Measurements from ENCODE around the gene PLD1.

The PLD1 gene

GRCh38 chr3:171774521-171774920 lies 35.8 kb downstream of the PLD1 start:
- TF ChIP-seq CTCF (IDR thresholded peaks at IDR 0.05) = no peak
- no peak for DNase-seq (ENCODE audit: low spot score)
- H3K27ac ChIP-seq = no peak overlapping the region
- H3K4me3 ChIP-seq = no peak overlapping the region

GRCh38 chr3:171772427-171773056 lies 37.7 kb downstream of the PLD1 start:
- TF ChIP-seq CTCF (IDR thresholded peaks at IDR 0.05) = peak; percentile 44
- Histone ChIP-seq H3K4me3 (peak overlapping the region; percentile 33), H3K27ac (no peak overlapping the region)
- no peak for DNase-seq (ENCODE audit: low spot score)

- Histone ChIP-seq H3K27ac (peak overlapping the region; percentile 77 to 82), H3K4me3 (peak overlapping the region; percentile 75)
- no peak for TF ChIP-seq CTCF (IDR thresholded peaks at IDR 0.05)
- DNase-seq (ENCODE audit: low spot score) = no peak
These were observed 39.3 kb downstream of the PLD1 start for GRCh38 chr3:171770689-171771620.

GRCh38 chr3:171769461-171769860 lies 40.8 kb downstream of the PLD1 start:
- peak overlapping the region; percentile 54 to 77 for H3K27ac ChIP-seq
- no peak for DNase-seq (ENCODE audit: low spot score)
- H3K4me3 ChIP-seq = peak overlapping the region; percentile 75
- no peak for TF ChIP-seq CTCF (IDR thresholded peaks at IDR 0.05)

GRCh38 chr3:171768986-171769385 lies 41.3 kb downstream of the PLD1 start:
- Histone ChIP-seq H3K27ac (peak overlapping the region; percentile 43 to 77), H3K4me3 (peak overlapping the region; percentile 75)
- TF ChIP-seq CTCF (IDR thresholded peaks at IDR 0.05) = no peak
- DNase-seq (ENCODE audit: low spot score) = no peak

- Histone ChIP-seq H3K4me3 (peak overlapping the region; percentile 75), H3K27ac (peak overlapping the region; percentile 43 to 77)
- no peak for DNase-seq (ENCODE audit: low spot score)
These were observed 41.9 kb downstream of the PLD1 start for GRCh38 chr3:171768281-171768900.

More at GRCh38 chr3:171768281-171768900, 41.9 kb downstream of the PLD1 start:
- TF ChIP-seq CTCF (IDR thresholded peaks at IDR 0.05) = no peak
